ENCODE results near the gene SLC24A4.

DNA sequence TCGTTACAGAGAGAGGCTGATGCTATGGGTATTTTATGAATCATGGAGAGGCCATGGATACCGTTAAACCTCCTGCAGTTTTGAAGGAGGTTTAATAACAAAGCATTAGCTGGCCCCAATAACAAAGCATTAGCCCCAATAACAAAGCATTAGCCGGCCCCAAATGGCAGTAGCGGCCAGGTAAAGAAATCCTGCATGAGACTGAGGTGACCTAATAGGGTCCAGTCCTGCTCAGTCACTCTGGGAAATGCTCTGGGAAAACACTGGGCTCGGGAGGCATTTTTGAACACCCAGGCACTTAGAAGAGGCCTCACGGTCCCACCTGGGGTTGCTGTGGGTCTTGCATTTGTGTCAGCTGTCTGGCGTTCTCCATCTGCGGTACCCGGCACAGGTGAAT, 189.8 kb downstream of the SLC24A4 start:
- TF ChIP-seq, protein P1, sequence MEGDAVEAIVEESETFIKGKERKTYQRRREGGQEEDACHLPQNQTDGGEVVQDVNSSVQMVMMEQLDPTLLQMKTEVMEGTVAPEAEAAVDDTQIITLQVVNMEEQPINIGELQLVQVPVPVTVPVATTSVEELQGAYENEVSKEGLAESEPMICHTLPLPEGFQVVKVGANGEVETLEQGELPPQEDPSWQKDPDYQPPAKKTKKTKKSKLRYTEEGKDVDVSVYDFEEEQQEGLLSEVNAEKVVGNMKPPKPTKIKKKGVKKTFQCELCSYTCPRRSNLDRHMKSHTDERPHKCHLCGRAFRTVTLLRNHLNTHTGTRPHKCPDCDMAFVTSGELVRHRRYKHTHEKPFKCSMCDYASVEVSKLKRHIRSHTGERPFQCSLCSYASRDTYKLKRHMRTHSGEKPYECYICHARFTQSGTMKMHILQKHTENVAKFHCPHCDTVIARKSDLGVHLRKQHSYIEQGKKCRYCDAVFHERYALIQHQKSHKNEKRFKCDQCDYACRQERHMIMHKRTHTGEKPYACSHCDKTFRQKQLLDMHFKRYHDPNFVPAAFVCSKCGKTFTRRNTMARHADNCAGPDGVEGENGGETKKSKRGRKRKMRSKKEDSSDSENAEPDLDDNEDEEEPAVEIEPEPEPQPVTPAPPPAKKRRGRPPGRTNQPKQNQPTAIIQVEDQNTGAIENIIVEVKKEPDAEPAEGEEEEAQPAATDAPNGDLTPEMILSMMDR (IDR thresholded peaks at IDR 0.05), result no peak
- no peak for TF ChIP-seq POLR2A (IDR thresholded peaks at IDR 0.05)

Data from breast epithelium (tissue), 3 donors.